Cardiac muscle cell (in vitro differentiated cells and primary cell): ENCODE results near the gene ZNF821. TPM values are rescaled to one million over a fixed set of nuclear protein-coding genes. Genes with fewer than 3 reads are reported as not detected.
A peak's percentile ranks its signal among the peaks of the same experiment; 100 is the strongest.

Experiments used
- DNase-seq, 2 donors: peaks; one replicate each; pipeline versions ENCODE4 v3.0.0 to v3.0.0-alpha.2; 2010 to 2017; ENCODE audit warnings: low read depth in 1 of 2, low spot score in 1 of 2
- H3K27ac ChIP-seq: fragments of 200-600 bp; sonication (generic); 2 replicates; pipeline ENCODE4 v1.5.1; 2016
- H3K27me3 ChIP-seq: fragments of 200-600 bp; sonication (generic); 2 replicates; pipeline ENCODE4 v1.6.0; 2016; ENCODE audit warnings: control low read depth
- H3K36me3 ChIP-seq: fragments of 200-600 bp; sonication (generic); 2 replicates; pipeline ENCODE4 v1.5.1; 2016; ENCODE audit warnings: control low read depth
- H3K4me1 ChIP-seq: fragments of 200-600 bp; sonication (generic); 2 replicates; pipeline ENCODE4 v1.8.1; 2017; ENCODE audit warnings: low read depth, mild to moderate bottlenecking, mixed run types
- H3K4me3 ChIP-seq: fragments of 200-600 bp; sonication (generic); 2 replicates; pipeline ENCODE4 v1.5.1; 2016; ENCODE audit warnings: mild to moderate bottlenecking
- H3K9me3 ChIP-seq: fragments of 200-600 bp; sonication (generic); 2 replicates; pipeline ENCODE4 v1.5.1; 2017; ENCODE audit warnings: low read depth, mild to moderate bottlenecking, control low read depth
- CTCF ChIP-seq: IDR thresholded peaks from 2 replicates; pipeline ENCODE4 v1.5.1; 2012; ENCODE audit warnings: low read depth, mild to moderate bottlenecking, low read length
- polyA plus RNA-seq: library from polyadenylated mRNA; unstranded; fragments of >200 nt; fragmentation: Nextera tagmentation; extraction: Ambion mirVana; gene quantifications from 2 replicates; pipeline ENCODE4 v1.2.1, GENCODE V29; 2016
- total RNA-seq: library from RNA; depleted of rRNA; stranded (reverse); fragments of >200 nt; gene quantifications from 2 replicates; pipeline ENCODE4 v1.2.3, GENCODE V29; 2016

ZNF821 gene
- total and polyA plus RNA-seq, 2 experiments from 2014 or later: 19.6 to 24.9 TPM

- H3K9me3 ChIP-seq: no peaks in the 10 kb centered on the region
- peaks cover 41% of the 10 kb centered on the region for H3K4me1 ChIP-seq
- peaks cover 53% of the 10 kb centered on the region for H3K36me3 ChIP-seq
- no peak for TF ChIP-seq CTCF
- peak; percentile 42 to 69 for DNase-seq
- H3K4me3 ChIP-seq: no peak overlapping the region
- peak overlapping the region; percentile 92 for H3K27ac ChIP-seq
- no peaks in the 10 kb centered on the region for H3K27me3 ChIP-seq
Observed at GRCh38 chr16:71929048-71929447, 45.1 kb upstream of the ZNF821 start.

- H3K27ac ChIP-seq: peak overlapping the region; percentile 92
- no peaks in the 10 kb centered on the region for H3K27me3 ChIP-seq
- H3K9me3 ChIP-seq: no peaks in the 10 kb centered on the region
- H3K36me3 ChIP-seq: peaks cover 66% of the 10 kb centered on the region
- no peak for TF ChIP-seq CTCF
- no peak for DNase-seq
- H3K4me3 ChIP-seq: no peak overlapping the region
- peaks cover 35% of the 10 kb centered on the region for H3K4me1 ChIP-seq
Observed at GRCh38 chr16:71927787-71928186, 43.8 kb upstream of the ZNF821 start.

GRCh38 chr16:71927383-71927782 lies 43.4 kb upstream of the ZNF821 start:
- Histone ChIP-seq H3K27ac (peak overlapping the region; percentile 92), H3K9me3 (no peaks in the 10 kb centered on the region), H3K27me3 (no peaks in the 10 kb centered on the region), H3K36me3 (peaks cover 70% of the 10 kb centered on the region), H3K4me3 (no peak overlapping the region), H3K4me1 (peaks cover 35% of the 10 kb centered on the region)
- TF ChIP-seq CTCF: no peak
- peak; percentile 38 to 95 for DNase-seq

- TF ChIP-seq CTCF: no peak
- Histone ChIP-seq H3K4me3 (no peak overlapping the region), H3K4me1 (peaks cover 23% of the 10 kb centered on the region), H3K27ac (peak overlapping the region; percentile 28), H3K9me3 (no peaks in the 10 kb centered on the region), H3K27me3 (no peaks in the 10 kb centered on the region), H3K36me3 (peaks cover 80% of the 10 kb centered on the region)
- no peak for DNase-seq
Observed at GRCh38 chr16:71924710-71925109, 40.7 kb upstream of the ZNF821 start.

GRCh38 chr16:71923941-71924690 lies 40.1 kb upstream of the ZNF821 start:
- no peak for TF ChIP-seq CTCF
- Histone ChIP-seq H3K4me3 (no peak overlapping the region), H3K27me3 (no peaks in the 10 kb centered on the region), H3K9me3 (no peaks in the 10 kb centered on the region), H3K4me1 (peaks cover 17% of the 10 kb centered on the region), H3K36me3 (peaks cover 84% of the 10 kb centered on the region), H3K27ac (peak overlapping the region; percentile 28)
- DNase-seq: peak in 1 of 2 donors; percentile 73
